ENCODE data around the gene WDR75.

DNA sequence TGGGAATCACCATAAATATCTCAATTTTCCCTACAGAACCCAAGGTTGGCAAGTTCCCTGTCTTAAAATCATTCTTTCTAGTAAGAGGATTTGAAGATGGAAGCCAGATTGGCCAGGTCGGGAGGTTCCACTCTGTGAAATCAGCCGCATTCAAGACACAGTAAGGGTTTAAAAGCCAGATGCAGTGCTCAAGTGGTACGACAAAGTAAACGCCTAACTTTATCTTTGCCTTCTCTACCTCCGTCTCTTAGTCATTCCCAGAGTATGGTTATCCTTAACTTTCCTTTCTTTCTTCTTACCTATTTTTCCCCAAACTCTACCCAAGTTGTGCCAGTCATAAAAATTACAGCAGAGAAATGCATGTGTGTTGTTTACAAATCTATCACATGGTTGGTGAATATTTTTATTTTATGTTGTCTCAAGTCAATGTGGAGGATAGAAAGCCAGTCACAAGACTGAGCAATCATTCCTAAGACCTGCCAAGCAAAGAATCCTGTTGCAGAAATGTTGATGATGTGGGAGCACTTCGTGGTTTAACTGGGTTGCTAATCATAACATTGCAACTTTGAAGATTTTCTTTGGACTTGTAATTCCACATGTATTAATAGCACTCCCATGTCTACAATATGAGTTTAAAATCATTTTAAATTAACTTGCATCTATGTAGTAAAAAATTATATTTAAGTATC lies 76.7 kb downstream of the WDR75 start:
- TF ChIP-seq EZH2 (IDR thresholded peaks at IDR 0.05; ENCODE audit: low read length) (no peak), CTCF (optimal IDR thresholded peaks at IDR 0.05 in 1 of 3, IDR thresholded peaks at IDR 0.05 in 1 of 3, conservative IDR thresholded peaks at IDR 0.05 in 1 of 3; ENCODE audit: extremely low read depth in 1 of 3, insufficient read depth in 2 of 3, low read length in 3 of 3) (no peak)
